PC-3 (cell line): ENCODE measurements around the gene BPIFB4.

ENCODE experiments used
- EZH2 ChIP-seq: fragments of 300-600 bp; sonication (generic); IDR thresholded peaks from one replicate; pipeline ENCODE4 v1.6.1; 2017; ENCODE audit warnings: antibody characterized with exemption, mild to moderate bottlenecking, low read length; ENCODE audit not compliant: unreplicated experiment
- EZH2phosphoT487 ChIP-seq: fragments of 300-600 bp; sonication (generic); IDR thresholded peaks from 2 replicates; pipeline ENCODE4 v1.6.1; 2018; ENCODE audit warnings: mild to moderate bottlenecking, antibody characterized with exemption, low read length, borderline replicate concordance
- TF ChIP-seq, protein P1 (sequence below): fragments of 300-600 bp; sonication (generic); conservative IDR thresholded peaks from 2 replicates; pipeline ENCODE4 v1.5.1; 2017; ENCODE audit warnings: antibody characterized with exemption, low read depth, mild to moderate bottlenecking, low read length

DNA sequence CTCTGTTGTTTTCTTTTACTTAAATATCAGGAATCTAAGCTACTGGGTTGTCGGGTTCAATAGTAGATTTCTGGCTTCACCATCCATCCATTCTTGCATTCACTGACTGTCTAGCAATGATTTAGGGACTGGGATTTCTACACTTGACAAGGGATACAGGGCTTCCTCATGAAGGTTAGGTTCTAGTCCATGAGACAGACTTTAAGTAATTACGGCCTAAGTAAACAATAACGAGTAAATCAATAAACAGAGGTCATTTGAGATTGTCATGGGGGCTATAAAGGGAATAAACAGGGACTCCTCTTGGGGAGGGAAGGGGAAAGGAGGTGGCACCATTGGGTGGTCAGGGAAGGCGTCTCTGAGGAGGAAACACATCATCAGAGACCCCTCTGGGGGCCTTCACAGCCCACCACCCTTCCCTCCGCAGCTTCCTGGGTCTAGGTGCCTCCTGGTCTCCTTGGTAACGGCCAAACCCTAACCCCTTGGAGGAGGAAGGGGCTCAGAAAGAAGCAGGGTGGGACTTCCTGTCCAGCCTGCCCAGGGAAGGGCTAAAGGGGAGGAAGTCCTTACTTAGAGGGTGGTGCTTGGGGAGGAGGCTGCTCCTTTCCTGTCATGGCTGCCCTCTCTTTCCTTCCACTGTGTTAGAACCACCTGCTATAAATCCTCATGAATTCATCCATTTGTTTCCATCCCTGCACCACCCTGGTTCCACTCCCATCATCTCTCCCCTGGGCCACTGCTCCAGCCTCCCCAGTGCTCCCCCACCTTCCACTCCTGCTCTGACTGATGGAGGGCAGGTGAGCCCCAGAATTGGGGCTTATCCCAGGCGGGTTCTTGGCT lies 33.3 kb downstream of the BPIFB4 start:
- TF ChIP-seq, protein P1, sequence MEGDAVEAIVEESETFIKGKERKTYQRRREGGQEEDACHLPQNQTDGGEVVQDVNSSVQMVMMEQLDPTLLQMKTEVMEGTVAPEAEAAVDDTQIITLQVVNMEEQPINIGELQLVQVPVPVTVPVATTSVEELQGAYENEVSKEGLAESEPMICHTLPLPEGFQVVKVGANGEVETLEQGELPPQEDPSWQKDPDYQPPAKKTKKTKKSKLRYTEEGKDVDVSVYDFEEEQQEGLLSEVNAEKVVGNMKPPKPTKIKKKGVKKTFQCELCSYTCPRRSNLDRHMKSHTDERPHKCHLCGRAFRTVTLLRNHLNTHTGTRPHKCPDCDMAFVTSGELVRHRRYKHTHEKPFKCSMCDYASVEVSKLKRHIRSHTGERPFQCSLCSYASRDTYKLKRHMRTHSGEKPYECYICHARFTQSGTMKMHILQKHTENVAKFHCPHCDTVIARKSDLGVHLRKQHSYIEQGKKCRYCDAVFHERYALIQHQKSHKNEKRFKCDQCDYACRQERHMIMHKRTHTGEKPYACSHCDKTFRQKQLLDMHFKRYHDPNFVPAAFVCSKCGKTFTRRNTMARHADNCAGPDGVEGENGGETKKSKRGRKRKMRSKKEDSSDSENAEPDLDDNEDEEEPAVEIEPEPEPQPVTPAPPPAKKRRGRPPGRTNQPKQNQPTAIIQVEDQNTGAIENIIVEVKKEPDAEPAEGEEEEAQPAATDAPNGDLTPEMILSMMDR, result no peak
- no peak for TF ChIP-seq EZH2phosphoT487
- TF ChIP-seq EZH2, result no peak
